Activated gamma-delta T cell (primary cell): ENCODE measurements around the gene OR52D1.

Experiments
- DNase-seq: peaks from one replicate; lab custom pipeline; 2025; lab: John Stamatoyannopoulos, UW
- total RNA-seq, 2 donors: gene quantifications; one replicate each; lab custom pipeline; 2026; lab: John Stamatoyannopoulos, UW

The OR52D1 gene
- 0 reads per million in 2 donors for total RNA-seq

GRCh38 chr11:5488385-5488784, at the start of gene OR52D1:
OR52D1 (plus strand) TSS chr11:5488685; CDS start chr11:5488707, 22 bp downstream.
- no peak for DNase-seq

GRCh38 chr11:5441414-5441813, 47.1 kb upstream of the OR52D1 start, which contains the start of gene OR51I1:
OR51I1 (minus strand) TSS chr11:5441514; CDS start chr11:5441514, 0 bp downstream.
- DNase-seq: no peak

GRCh38 chr11:5443835-5444393, 44.6 kb upstream of the OR52D1 start:
- DNase-seq: no peak

GRCh38 chr11:5449023-5449422, 39.5 kb upstream of the OR52D1 start, which contains the start of gene OR51I2:
OR51I2 (plus strand) TSS chr11:5449323; CDS start chr11:5453489, 4,166 bp downstream.
- DNase-seq: no peak

GRCh38 chr11:5449432-5449831, 39.1 kb upstream of the OR52D1 start:
- no peak for DNase-seq

- no peak for DNase-seq
Observed at GRCh38 chr11:5460983-5461621, 27.4 kb upstream of the OR52D1 start.

GRCh38 chr11:5467527-5467926, 21.0 kb upstream of the OR52D1 start:
- no peak for DNase-seq

GRCh38 chr11:5473921-5474320, 14.6 kb upstream of the OR52D1 start:
- no peak for DNase-seq

- DNase-seq: no peak
Observed at GRCh38 chr11:5476186-5476819, 12.2 kb upstream of the OR52D1 start.

- DNase-seq: no peak
Observed at GRCh38 chr11:5486003-5486402, 2.5 kb upstream of the OR52D1 start.

GRCh38 chr11:5486421-5486820, 2.1 kb upstream of the OR52D1 start:
- no peak for DNase-seq

- no peak for DNase-seq
Observed at GRCh38 chr11:5488798-5489399, 414 bp downstream of the OR52D1 start.

GRCh38 chr11:5489576-5490357, 1.3 kb downstream of the OR52D1 start:
- DNase-seq: no peak

GRCh38 chr11:5499671-5500070, 11.2 kb downstream of the OR52D1 start:
- DNase-seq: no peak

- no peak for DNase-seq
Observed at GRCh38 chr11:5500393-5500801, 11.9 kb downstream of the OR52D1 start.

- no peak for DNase-seq
Observed at GRCh38 chr11:5504403-5504921, 16.0 kb downstream of the OR52D1 start.

GRCh38 chr11:5505363-5506048, 17.0 kb downstream of the OR52D1 start:
- no peak for DNase-seq

- DNase-seq: no peak
Observed at GRCh38 chr11:5507177-5507932, 18.9 kb downstream of the OR52D1 start.

- no peak for DNase-seq
Observed at GRCh38 chr11:5507933-5508305, 19.4 kb downstream of the OR52D1 start.

GRCh38 chr11:5508605-5509004, 20.1 kb downstream of the OR52D1 start:
- no peak for DNase-seq
